ENCODE measurements around the gene PCBP3. TPM values are rescaled to one million over a fixed set of nuclear protein-coding genes. Genes with fewer than 3 reads are reported as not detected.

PCBP3 gene
- total and polyA plus RNA-seq, 2 donors (not counting 3 experiments of a cell fraction or from before 2014, with no cell fraction given): 0.06 to 1.1 TPM

DNA sequence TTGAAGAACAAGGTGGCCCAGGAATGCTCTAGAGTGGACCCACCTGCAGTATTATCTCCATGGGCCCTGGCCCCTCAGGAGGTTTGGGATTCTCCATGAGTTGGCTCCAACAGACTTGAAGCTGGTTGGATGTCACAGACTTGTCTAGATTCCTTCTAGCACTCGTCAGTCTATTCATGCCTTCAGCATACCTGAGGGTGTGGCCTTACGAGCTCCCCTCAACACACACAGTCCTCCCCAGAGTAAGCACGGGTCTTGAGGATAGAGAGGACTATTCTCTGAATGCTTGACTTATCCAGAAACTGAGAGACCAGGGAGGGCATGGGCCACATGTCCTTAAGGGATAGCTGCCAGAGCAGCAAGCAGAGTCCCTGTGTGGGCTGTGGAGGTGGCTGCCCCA is 292.1 kb downstream of the PCBP3 start:
- DNase-seq (ENCODE audit: low read depth, low spot score) (no peak), FAIRE-seq (no peak)
- POLR2A ChIA-PET: no interaction called here
- Histone ChIP-seq H3K9me1 (replicated peaks; ENCODE audit: control insufficient read depth, extremely low read depth, insufficient read depth, low read length) (no peaks in the 10 kb centered on the region), H3K79me2 (ENCODE audit: control insufficient read depth, insufficient read depth, low read length) (no peaks in the 10 kb centered on the region), H2AFZ (ENCODE audit: low read depth, low read length) (no peak overlapping the region), H3K9ac (replicated peaks; ENCODE audit: extremely low read depth, insufficient read depth, low read length) (no peak overlapping the region), H3K9me3 (replicated peaks; ENCODE audit: control insufficient read depth, insufficient read depth, low read length) (no peaks in the 10 kb centered on the region), H3K4me2 (ENCODE audit: insufficient read depth, low read length) (no peak overlapping the region), H3K36me3 (ENCODE audit: control insufficient read depth in 2 of 2, extremely low read depth in 1 of 2, insufficient read depth in 2 of 2, low read length in 2 of 2) (no peaks in the 10 kb centered on the region), H3K27ac (ENCODE audit: insufficient read depth, low read depth, low read length) (no peak overlapping the region), H3K4me1 (ENCODE audit: control insufficient read depth, extremely low read depth, insufficient read depth, low read length) (no peaks in the 10 kb centered on the region), H3K4me3 (replicated peaks in 1 of 3; ENCODE audit: insufficient read depth in 1 of 3, low read depth in 1 of 3, low read length in 3 of 3) (no peak overlapping the region), H4K20me1 (replicated peaks; ENCODE audit: control insufficient read depth, extremely low read depth, insufficient read depth, low read length) (no peaks in the 10 kb centered on the region), H3K27me3 (ENCODE audit: control insufficient read depth in 2 of 2, insufficient read depth in 2 of 2, low read length in 2 of 2) (no peaks in the 10 kb centered on the region)
- TF ChIP-seq, protein P1, sequence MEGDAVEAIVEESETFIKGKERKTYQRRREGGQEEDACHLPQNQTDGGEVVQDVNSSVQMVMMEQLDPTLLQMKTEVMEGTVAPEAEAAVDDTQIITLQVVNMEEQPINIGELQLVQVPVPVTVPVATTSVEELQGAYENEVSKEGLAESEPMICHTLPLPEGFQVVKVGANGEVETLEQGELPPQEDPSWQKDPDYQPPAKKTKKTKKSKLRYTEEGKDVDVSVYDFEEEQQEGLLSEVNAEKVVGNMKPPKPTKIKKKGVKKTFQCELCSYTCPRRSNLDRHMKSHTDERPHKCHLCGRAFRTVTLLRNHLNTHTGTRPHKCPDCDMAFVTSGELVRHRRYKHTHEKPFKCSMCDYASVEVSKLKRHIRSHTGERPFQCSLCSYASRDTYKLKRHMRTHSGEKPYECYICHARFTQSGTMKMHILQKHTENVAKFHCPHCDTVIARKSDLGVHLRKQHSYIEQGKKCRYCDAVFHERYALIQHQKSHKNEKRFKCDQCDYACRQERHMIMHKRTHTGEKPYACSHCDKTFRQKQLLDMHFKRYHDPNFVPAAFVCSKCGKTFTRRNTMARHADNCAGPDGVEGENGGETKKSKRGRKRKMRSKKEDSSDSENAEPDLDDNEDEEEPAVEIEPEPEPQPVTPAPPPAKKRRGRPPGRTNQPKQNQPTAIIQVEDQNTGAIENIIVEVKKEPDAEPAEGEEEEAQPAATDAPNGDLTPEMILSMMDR (IDR thresholded peaks at IDR 0.05; ENCODE audit: extremely low read depth in 1 of 2, insufficient read depth in 1 of 2, low read depth in 1 of 2, low read length in 2 of 2): no peak
- TF ChIP-seq JUN (IDR thresholded peaks at IDR 0.05; ENCODE audit: borderline replicate concordance, insufficient read depth, insufficient read length, low read depth) (no peak), GATA2 (IDR thresholded peaks at IDR 0.05; ENCODE audit: insufficient read depth, insufficient read length, low read depth, low read length) (no peak), FOS (IDR thresholded peaks at IDR 0.05; ENCODE audit: borderline replicate concordance, insufficient read depth, low read length) (no peak), POLR2AphosphoS5 (IDR thresholded peaks at IDR 0.05; ENCODE audit: insufficient read depth, low read depth, low read length) (no peak), MYC (IDR thresholded peaks at IDR 0.05; ENCODE audit: low read depth, low read length) (no peak), POLR2A (IDR thresholded peaks at IDR 0.05; ENCODE audit: low read depth, low read length) (no peak), EZH2 (IDR thresholded peaks at IDR 0.05; ENCODE audit: borderline replicate concordance, low read depth, low read length, severe bottlenecking) (no peak)
- TF ChIP-seq, protein P2, sequence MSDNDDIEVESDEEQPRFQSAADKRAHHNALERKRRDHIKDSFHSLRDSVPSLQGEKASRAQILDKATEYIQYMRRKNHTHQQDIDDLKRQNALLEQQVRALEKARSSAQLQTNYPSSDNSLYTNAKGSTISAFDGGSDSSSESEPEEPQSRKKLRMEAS (IDR thresholded peaks at IDR 0.05; ENCODE audit: insufficient read depth, insufficient read length): no peak
- no TSS peak for BruUV-seq (replicated peaks)
- intact Hi-C loops (cut with micrococcal nuclease): no loop called here
- CTCF ChIA-PET: no interaction called here
- dilution Hi-C loops (cut with MboI; ENCODE audit: extremely low pct_ligation_motif_present, low sequenced_read_pairs): no loop called here

All from endothelial cell of umbilical vein (primary cell).